HepG2 (cell line): ENCODE measurements around the gene CLP1. TPM values are rescaled to one million over a fixed set of nuclear protein-coding genes. Genes with fewer than 3 reads are reported as not detected.

ENCODE experiments used
- ATAD3A ChIP-seq: sonication (generic); formaldehyde crosslinking; IDR thresholded peaks from 2 replicates; pipeline ENCODE4 v1.4.0; 2020; ENCODE audit warnings: missing genetic modification reagents
- ATF7 ChIP-seq, 2 experiments: fragments of 450-650 bp in 1 of 2; sonication (generic) in 1 of 2; formaldehyde crosslinking in 1 of 2; IDR thresholded peaks; 2 replicates each; pipeline versions ENCODE4 v1.4.0 to v1.6.1; 2016 to 2020; ENCODE audit warnings: antibody characterized with exemption in 1 of 2, mild to moderate bottlenecking in 1 of 2, missing genetic modification reagents in 1 of 2
- ATRX ChIP-seq: sonication (generic); formaldehyde crosslinking; IDR thresholded peaks from 2 replicates; pipeline ENCODE4 v1.4.0; 2020; ENCODE audit warnings: missing genetic modification reagents, borderline replicate concordance
- FOXO1 ChIP-seq: sonication (generic); formaldehyde crosslinking; IDR thresholded peaks from 2 replicates; pipeline ENCODE4 v1.4.0; 2020; ENCODE audit warnings: missing genetic modification reagents
- GABPB1 ChIP-seq: IDR thresholded peaks from 2 replicates; pipeline ENCODE4 v1.6.1; 2016; ENCODE audit warnings: mild to moderate bottlenecking, missing genetic modification reagents, moderate library complexity, missing compliant biosample characterization
- HNRNPK ChIP-seq: fragments of 200-400 bp; formaldehyde crosslinking; IDR thresholded peaks from 2 replicates; pipeline ENCODE4 v1.6.1; 2018; ENCODE audit warnings: low read length, low read depth, moderate library complexity, mild to moderate bottlenecking; ENCODE audit not compliant: poor library complexity, severe bottlenecking
- IKZF4 ChIP-seq: sonication (generic); formaldehyde crosslinking; IDR thresholded peaks from 2 replicates; pipeline ENCODE4 v1.5.1; 2020; ENCODE audit warnings: borderline replicate concordance, mild to moderate bottlenecking, low read depth, missing genetic modification reagents; ENCODE audit errors: not compliant biosample characterization
- KLF9 ChIP-seq: IDR thresholded peaks from 2 replicates; pipeline ENCODE4 v1.6.1; 2016; ENCODE audit warnings: low read depth
- MEIS1 ChIP-seq: sonication (generic); formaldehyde crosslinking; IDR thresholded peaks from 2 replicates; pipeline ENCODE4 v1.9.0; 2021; ENCODE audit warnings: mild to moderate bottlenecking, missing genetic modification reagents, moderate library complexity, borderline replicate concordance
- NAIF1 ChIP-seq: sonication (generic); formaldehyde crosslinking; IDR thresholded peaks from 2 replicates; pipeline ENCODE4 v1.5.0; 2020; ENCODE audit warnings: mild to moderate bottlenecking, missing genetic modification reagents, borderline replicate concordance
- SP4 ChIP-seq: sonication (generic); formaldehyde crosslinking; IDR thresholded peaks from 2 replicates; pipeline ENCODE4 v1.8.1; 2023; ENCODE audit warnings: mild to moderate bottlenecking, missing genetic modification reagents
- SRF ChIP-seq: IDR thresholded peaks from 2 replicates; pipeline ENCODE4 v1.6.1; 2011; ENCODE audit warnings: mild to moderate bottlenecking, low read depth, low read length, moderate library complexity
- ZC3H13 ChIP-seq: sonication (generic); formaldehyde crosslinking; IDR thresholded peaks from 2 replicates; pipeline ENCODE4 v1.8.1; 2023; ENCODE audit warnings: mild to moderate bottlenecking, missing genetic modification reagents, moderate library complexity
- ZMAT3 ChIP-seq: sonication (generic); formaldehyde crosslinking; conservative IDR thresholded peaks from 2 replicates; pipeline ENCODE4 v1.7.0; 2021; ENCODE audit warnings: missing genetic modification reagents
- ZNF274 ChIP-seq: sonication (generic); formaldehyde crosslinking; IDR thresholded peaks from 2 replicates; pipeline ENCODE4 v1.5.1; 2020; ENCODE audit warnings: mild to moderate bottlenecking, missing genetic modification reagents
- ZNF33B ChIP-seq: sonication (generic); formaldehyde crosslinking; IDR thresholded peaks from 2 replicates; pipeline ENCODE4 v1.5.1; 2020; ENCODE audit warnings: mild to moderate bottlenecking, missing genetic modification reagents
- ZNF552 ChIP-seq: sonication (generic); formaldehyde crosslinking; IDR thresholded peaks from 2 replicates; pipeline ENCODE4 v1.9.0; 2022; ENCODE audit warnings: missing genetic modification reagents, mild to moderate bottlenecking, borderline replicate concordance
- ZNF670 ChIP-seq: sonication (generic); formaldehyde crosslinking; IDR thresholded peaks from 2 replicates; pipeline ENCODE4 v1.8.0; 2022; ENCODE audit warnings: mild to moderate bottlenecking, missing genetic modification reagents, borderline replicate concordance
- polyA plus RNA-seq, 8 experiments: library from polyadenylated mRNA; depleted of rRNA in 3 of 8; stranded (reverse) in 7 of 8; unstranded in 1 of 8; fragments of >200 nt; fragmentation: Illumina TruSeq in 4 of 8; extraction: Trizol in 4 of 8; gene quantifications; 2 replicates each; pipeline versions ENCODE4 v1.2.1 to v1.2.3, GENCODE V29; 2011 to 2016; ENCODE audit warnings: low read depth in 4 of 8, missing spikeins in 1 of 8, mixed read lengths in 1 of 8; ENCODE audit not compliant: insufficient read depth in 1 of 8
- total RNA-seq, 5 experiments: library from RNA; depleted of rRNA; stranded (reverse); fragments of >200 nt; fragmentation: Illumina TruSeq; extraction: Trizol; gene quantifications; 2 replicates each; pipeline ENCODE4 v1.2.3, GENCODE V29; 2016; ENCODE audit warnings: low read depth in 1 of 5
- TF ChIP-seq, protein P1 (sequence below): IDR thresholded peaks from 2 replicates; pipeline ENCODE4 v1.6.1; 2016; ENCODE audit warnings: missing compliant biosample characterization, missing genetic modification reagents, borderline replicate concordance
- TF ChIP-seq, protein P2 (sequence below): sonication (generic); formaldehyde crosslinking; IDR thresholded peaks from 2 replicates; pipeline ENCODE4 v1.5.0; 2020; ENCODE audit warnings: mild to moderate bottlenecking, missing genetic modification reagents, moderate library complexity
- TF ChIP-seq, protein P3 (sequence below): sonication (generic); formaldehyde crosslinking; IDR thresholded peaks from 2 replicates; pipeline ENCODE4 v1.4.0; 2020; ENCODE audit warnings: missing genetic modification reagents, mild to moderate bottlenecking, borderline replicate concordance
- TF ChIP-seq, protein P4 (sequence below): sonication (generic); formaldehyde crosslinking; IDR thresholded peaks from 2 replicates; pipeline ENCODE4 v1.4.0; 2020; ENCODE audit warnings: mild to moderate bottlenecking, missing genetic modification reagents

CLP1 gene
- total and polyA plus RNA-seq, 2 of the 13 experiments (the other 11 are each of a cell fraction or from before 2014, with no cell fraction given), result 14.6 to 24.8 TPM

DNA sequence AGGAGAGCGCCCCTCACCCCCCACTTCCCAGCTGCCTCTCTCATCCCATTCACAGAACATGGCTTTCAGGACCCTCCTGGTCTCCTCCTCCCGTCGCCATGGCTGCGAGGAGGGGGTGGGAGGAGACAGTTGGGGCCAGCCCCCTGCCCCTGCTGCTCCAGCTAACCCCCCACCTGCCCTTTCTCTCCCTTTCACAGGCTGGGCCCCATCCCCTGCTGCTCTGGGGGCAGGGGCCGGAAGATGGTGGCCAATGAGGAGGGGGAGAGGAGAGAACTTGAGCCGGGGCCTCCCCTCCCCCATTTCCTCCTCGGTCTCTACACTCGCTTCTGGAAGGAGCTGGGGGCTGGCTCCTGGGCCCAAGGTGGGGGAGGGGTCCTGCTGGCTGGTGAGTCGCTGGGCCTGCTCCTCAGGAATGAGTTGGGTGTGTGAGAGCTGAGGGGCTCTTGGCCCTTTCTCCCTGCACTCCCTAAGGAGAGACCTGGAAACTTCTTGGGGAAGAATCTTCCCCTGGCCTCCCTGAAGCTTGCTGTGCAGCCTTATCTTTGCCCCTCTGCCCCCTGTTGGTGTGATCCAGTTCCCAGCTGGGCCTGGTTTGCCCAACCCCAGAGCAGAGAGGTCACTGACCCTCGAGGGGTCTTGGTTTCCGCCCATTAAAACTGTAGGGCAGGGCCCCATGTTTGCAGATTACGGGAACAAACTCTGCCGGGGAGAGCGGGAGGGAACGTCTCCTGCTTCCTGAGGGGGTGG lies 18.1 kb upstream of the CLP1 start (continued):
- TF ChIP-seq, protein P1, sequence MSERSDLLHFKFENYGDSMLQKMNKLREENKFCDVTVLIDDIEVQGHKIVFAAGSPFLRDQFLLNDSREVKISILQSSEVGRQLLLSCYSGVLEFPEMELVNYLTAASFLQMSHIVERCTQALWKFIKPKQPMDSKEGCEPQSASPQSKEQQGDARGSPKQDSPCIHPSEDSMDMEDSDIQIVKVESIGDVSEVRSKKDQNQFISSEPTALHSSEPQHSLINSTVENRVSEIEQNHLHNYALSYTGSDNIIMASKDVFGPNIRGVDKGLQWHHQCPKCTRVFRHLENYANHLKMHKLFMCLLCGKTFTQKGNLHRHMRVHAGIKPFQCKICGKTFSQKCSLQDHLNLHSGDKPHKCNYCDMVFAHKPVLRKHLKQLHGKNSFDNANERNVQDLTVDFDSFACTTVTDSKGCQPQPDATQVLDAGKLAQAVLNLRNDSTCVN (CRISPR knock-in tag), result no peak
- no peak for TF ChIP-seq HNRNPK
- TF ChIP-seq ZMAT3 (CRISPR knock-in tag), result no peak
- no peak for TF ChIP-seq ZNF552 (CRISPR knock-in tag)
- TF ChIP-seq NAIF1 (CRISPR knock-in tag), result no peak
- TF ChIP-seq, protein P2, sequence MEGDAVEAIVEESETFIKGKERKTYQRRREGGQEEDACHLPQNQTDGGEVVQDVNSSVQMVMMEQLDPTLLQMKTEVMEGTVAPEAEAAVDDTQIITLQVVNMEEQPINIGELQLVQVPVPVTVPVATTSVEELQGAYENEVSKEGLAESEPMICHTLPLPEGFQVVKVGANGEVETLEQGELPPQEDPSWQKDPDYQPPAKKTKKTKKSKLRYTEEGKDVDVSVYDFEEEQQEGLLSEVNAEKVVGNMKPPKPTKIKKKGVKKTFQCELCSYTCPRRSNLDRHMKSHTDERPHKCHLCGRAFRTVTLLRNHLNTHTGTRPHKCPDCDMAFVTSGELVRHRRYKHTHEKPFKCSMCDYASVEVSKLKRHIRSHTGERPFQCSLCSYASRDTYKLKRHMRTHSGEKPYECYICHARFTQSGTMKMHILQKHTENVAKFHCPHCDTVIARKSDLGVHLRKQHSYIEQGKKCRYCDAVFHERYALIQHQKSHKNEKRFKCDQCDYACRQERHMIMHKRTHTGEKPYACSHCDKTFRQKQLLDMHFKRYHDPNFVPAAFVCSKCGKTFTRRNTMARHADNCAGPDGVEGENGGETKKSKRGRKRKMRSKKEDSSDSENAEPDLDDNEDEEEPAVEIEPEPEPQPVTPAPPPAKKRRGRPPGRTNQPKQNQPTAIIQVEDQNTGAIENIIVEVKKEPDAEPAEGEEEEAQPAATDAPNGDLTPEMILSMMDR, result peak; percentile 69
- TF ChIP-seq SP4, result no peak
- TF ChIP-seq MEIS1 (CRISPR knock-in tag), result 0 out of 2 replicates have a peak, but pooled peaks have one; percentile 26
- TF ChIP-seq ZNF274 (CRISPR knock-in tag), result no peak
- TF ChIP-seq KLF9, result no peak
- TF ChIP-seq ATF7 (IDR thresholded peaks at IDR 0.05), result no peak
- no peak for TF ChIP-seq ATF7 (CRISPR knock-in tag; IDR thresholded peaks at IDR 0.05)
- no peak; the same call in 1 of the 2 replicates for TF ChIP-seq ZC3H13 (CRISPR knock-in tag)
- TF ChIP-seq SRF, result no peak
- no peak for TF ChIP-seq ATAD3A
- no peak for TF ChIP-seq ZNF33B (CRISPR knock-in tag)
- no peak for TF ChIP-seq FOXO1
- peak; percentile 41; the same call in 1 of the 2 replicates for TF ChIP-seq GABPB1 (CRISPR knock-in tag)
- TF ChIP-seq IKZF4 (CRISPR knock-in tag), result no peak
- no peak for TF ChIP-seq ATRX (CRISPR knock-in tag)
- TF ChIP-seq, protein P3, sequence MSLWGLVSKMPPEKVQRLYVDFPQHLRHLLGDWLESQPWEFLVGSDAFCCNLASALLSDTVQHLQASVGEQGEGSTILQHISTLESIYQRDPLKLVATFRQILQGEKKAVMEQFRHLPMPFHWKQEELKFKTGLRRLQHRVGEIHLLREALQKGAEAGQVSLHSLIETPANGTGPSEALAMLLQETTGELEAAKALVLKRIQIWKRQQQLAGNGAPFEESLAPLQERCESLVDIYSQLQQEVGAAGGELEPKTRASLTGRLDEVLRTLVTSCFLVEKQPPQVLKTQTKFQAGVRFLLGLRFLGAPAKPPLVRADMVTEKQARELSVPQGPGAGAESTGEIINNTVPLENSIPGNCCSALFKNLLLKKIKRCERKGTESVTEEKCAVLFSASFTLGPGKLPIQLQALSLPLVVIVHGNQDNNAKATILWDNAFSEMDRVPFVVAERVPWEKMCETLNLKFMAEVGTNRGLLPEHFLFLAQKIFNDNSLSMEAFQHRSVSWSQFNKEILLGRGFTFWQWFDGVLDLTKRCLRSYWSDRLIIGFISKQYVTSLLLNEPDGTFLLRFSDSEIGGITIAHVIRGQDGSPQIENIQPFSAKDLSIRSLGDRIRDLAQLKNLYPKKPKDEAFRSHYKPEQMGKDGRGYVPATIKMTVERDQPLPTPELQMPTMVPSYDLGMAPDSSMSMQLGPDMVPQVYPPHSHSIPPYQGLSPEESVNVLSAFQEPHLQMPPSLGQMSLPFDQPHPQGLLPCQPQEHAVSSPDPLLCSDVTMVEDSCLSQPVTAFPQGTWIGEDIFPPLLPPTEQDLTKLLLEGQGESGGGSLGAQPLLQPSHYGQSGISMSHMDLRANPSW (CRISPR knock-in tag), result no peak
- TF ChIP-seq, protein P4, sequence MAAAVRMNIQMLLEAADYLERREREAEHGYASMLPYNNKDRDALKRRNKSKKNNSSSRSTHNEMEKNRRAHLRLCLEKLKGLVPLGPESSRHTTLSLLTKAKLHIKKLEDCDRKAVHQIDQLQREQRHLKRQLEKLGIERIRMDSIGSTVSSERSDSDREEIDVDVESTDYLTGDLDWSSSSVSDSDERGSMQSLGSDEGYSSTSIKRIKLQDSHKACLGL (CRISPR knock-in tag), result no peak
- TF ChIP-seq ZNF670 (CRISPR knock-in tag), result no peak
